Stimulated activated CD8-positive, alpha-beta memory T cell treated with anti-CD3 and anti-CD28 coated beads, Interleukin-12 subunit alpha, Interleukin-12 subunit beta, amount 100 ng/mL, for 24 hours (primary cell): ENCODE measurements around the gene DMWD.
"Not testable (repeated sequence)": the region's sequence is repeated elsewhere in the genome, so short reads cannot be mapped to it uniquely, and the experiment has no call there.

ENCODE experiments used
- DNase-seq: peaks from one replicate; pipeline ENCODE4 v3.0.0-alpha.2; 2020; ENCODE audit errors: extremely low read depth

DMWD gene

GRCh38 chr19:45816236-45817009 lies 23.8 kb upstream of the DMWD start:
- DNase-seq = no peak

- no peak for DNase-seq
These were observed 23.0 kb upstream of the DMWD start for GRCh38 chr19:45815481-45816216.

GRCh38 chr19:45814851-45815480 lies 22.3 kb upstream of the DMWD start, which contains the start of gene RSPH6A:
RSPH6A (minus strand) TSS chr19:45815308; CDS start chr19:45815176, 132 bp downstream.
- no peak for DNase-seq

- DNase-seq = no peak
These were observed 21.6 kb upstream of the DMWD start for GRCh38 chr19:45814166-45814780.

- DNase-seq = no peak
These were observed 19.7 kb upstream of the DMWD start for GRCh38 chr19:45812297-45812696.

GRCh38 chr19:45809643-45810159 lies 17.1 kb upstream of the DMWD start:
- no peak for DNase-seq

GRCh38 chr19:45805719-45806118 lies 13.1 kb upstream of the DMWD start:
- no peak for DNase-seq

GRCh38 chr19:45804959-45805230 lies 12.2 kb upstream of the DMWD start:
- DNase-seq = no peak

GRCh38 chr19:45804140-45804958 lies 11.7 kb upstream of the DMWD start:
- no peak for DNase-seq

- no peak for DNase-seq
These were observed 9.0 kb upstream of the DMWD start for GRCh38 chr19:45801603-45802175.

GRCh38 chr19:45800070-45800553 lies 7.5 kb upstream of the DMWD start:
- DNase-seq = no peak

- not testable (repeated sequence) for DNase-seq
These were observed 6.9 kb upstream of the DMWD start for GRCh38 chr19:45799541-45799940.

- no peak for DNase-seq
These were observed 6.4 kb upstream of the DMWD start for GRCh38 chr19:45798995-45799517.

GRCh38 chr19:45794627-45795026 lies 2.0 kb upstream of the DMWD start:
- DNase-seq = no peak

- no peak for DNase-seq
These were observed 1.2 kb upstream of the DMWD start for GRCh38 chr19:45793876-45794275.

- no peak for DNase-seq
These were observed 526 bp upstream of the DMWD start for GRCh38 chr19:45793178-45793564.

- no peak for DNase-seq
These were observed 738 bp downstream of the DMWD start for GRCh38 chr19:45791744-45792469.

GRCh38 chr19:45790942-45791341 lies 1.7 kb downstream of the DMWD start:
- DNase-seq = no peak

GRCh38 chr19:45789035-45789786 lies 3.4 kb downstream of the DMWD start:
- DNase-seq = no peak
